GM19023 (cell line): ENCODE data around the gene SOX12.

ENCODE experiments used
- ATAC-seq: cut with Tn5 transposase; IDR thresholded peaks from one replicate; pipeline ENCODE4 v1.9.1; 2021; ENCODE audit warnings: mild to moderate bottlenecking, moderate library complexity; ENCODE audit not compliant: unreplicated experiment

Gene SOX12

GRCh38 chr20:301886-302848, 23.2 kb upstream of the SOX12 start:
- no peak for ATAC-seq

- no peak for ATAC-seq
Measured at GRCh38 chr20:305745-306144, 19.6 kb upstream of the SOX12 start.

DNA sequence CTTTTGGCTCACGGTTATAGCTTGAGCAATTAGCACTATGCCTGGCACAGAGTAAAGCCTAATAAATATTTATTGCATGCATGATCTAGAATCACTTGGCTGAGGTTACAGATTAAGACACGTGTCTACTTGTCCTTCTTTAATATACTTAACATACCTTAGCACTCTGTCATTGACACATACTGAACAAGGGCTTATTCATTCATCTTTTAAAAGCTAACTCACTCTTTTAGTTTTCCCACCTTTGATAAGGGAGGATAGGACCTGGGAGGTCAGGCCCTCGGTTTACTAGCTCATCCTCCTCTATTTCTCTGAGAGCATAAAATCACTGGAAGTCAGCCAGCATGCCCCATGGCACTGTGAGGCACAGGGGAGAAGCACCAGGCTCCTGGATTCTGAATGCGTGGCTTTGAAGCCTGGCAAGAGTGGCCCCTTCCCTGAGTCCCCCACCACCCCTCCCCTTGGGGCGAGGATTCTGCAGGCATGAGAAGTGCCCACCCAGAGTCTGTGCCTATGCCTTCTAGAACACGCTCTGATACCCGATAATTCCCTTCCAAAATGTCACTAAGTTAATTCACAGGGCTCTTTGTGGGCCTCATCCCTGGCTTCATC, 16.8 kb upstream of the SOX12 start:
- no peak for ATAC-seq

- no peak for ATAC-seq
Measured at GRCh38 chr20:309306-309840, 16.0 kb upstream of the SOX12 start.

GRCh38 chr20:309841-310644, 15.3 kb upstream of the SOX12 start:
- ATAC-seq = peak; percentile 99

DNA sequence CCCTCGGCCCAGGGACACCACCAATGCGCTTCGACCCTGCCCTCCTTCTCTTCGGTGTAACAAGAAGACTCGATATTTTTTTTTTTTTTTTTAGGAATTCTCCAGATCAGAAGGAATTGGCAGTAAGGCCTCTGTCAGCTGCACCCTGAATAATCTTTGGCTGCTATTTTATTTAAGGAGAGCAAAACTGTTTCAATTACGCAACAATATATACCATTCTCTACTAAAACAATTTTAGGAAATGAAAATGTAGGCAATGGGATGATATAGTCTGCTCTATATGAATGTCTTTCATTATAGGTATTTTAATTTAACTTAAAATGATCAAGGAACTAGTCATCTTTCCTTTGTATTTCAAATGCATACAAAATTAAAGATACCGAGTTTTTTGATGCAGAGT, 14.7 kb upstream of the SOX12 start:
- ATAC-seq = no peak

DNA sequence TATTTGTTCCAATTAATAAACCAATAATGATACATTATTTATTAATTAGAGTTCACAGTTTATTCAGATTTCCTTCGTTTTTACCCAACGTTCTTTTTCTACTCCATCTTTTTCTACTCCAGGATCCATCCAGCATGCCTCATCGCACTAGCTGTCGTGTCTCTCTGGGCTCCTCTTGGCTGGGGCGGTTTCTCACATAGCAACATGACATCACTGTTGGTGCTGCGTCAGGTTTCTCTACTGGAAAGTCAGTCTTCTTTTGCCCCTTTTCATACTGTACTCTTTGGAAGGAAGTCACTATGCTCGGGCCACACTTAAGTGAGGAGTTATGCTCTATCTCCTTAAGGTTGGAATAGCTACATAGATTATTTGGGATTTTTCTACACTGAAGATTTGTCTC, 13.7 kb upstream of the SOX12 start:
- no peak for ATAC-seq

GRCh38 chr20:312067-312466, 13.3 kb upstream of the SOX12 start:
- ATAC-seq = no peak

GRCh38 chr20:312866-313265, 12.5 kb upstream of the SOX12 start:
- no peak for ATAC-seq

DNA sequence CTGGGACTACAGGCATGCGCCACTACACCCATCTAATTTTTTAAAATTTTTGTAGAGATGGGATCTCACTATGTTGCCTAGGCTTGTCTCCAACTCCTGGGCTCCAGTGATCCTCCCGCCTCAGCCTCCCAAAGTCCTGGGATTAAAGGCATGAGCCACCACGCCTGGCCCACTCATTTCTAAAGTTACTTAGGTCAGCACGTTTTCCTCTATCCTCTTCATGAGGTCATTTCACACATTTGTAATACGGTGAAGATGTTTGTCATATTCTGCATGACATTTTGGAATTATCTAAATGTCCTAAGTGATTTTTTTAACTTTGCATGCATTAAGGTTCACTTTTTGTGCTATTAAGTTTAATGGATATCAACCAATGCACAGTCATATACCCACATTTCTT, 11.9 kb upstream of the SOX12 start:
- ATAC-seq = no peak

DNA sequence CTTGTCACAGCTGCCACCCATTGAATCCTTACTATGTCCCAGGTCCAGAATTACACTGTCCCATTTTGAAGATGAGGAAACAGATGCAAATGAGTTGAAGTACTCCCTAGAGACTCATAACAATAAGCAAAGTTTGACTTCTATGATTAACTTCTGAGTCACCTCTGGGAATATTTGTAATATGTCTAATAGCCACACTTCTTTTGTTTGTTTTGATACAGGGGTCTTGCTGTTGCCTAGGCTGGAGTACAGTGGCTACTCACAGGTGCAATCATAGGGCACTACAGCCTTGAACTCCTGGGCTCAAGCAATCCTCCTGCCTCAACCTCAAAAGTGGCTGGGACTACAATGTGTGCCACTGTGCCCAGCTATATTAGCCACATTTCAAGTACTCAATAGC, 11.4 kb upstream of the SOX12 start:
- ATAC-seq = no peak

DNA sequence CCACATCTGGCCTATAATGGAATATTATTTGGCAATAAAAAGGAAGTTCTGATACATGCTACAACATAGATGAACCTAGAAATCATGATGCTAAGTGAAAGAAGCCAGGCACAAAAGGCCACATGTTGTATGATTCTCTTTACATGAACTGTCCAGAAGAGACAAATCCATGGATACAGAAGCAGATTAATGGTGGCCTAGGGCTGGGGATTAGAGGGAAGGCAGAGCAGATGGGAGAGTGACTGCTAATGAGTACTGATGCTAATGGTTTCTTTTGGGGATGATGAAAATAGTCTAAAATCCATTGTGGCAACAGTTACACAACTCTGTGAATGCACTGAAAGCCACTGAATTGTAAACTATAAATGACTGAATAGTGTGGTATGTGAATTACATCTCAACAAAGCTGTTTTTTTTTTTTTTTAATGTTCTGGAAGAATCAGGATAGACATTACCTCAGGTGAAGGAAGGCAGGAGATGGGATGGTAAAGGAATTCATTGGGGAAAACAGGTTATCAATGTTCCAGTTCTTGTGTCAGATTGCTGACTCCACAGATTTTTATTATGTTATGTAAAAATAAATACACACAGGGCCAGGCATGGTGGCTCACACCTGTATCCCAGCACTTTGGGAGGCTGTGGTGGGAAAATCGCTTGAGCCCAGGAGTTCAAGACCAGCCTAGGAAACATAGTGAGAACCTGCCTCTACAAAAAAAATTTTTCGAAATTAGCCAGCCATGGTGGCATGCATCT, 8.9 kb upstream of the SOX12 start:
- ATAC-seq = no peak

- peak; percentile 37 for ATAC-seq
Measured at GRCh38 chr20:324177-325044, 941 bp upstream of the SOX12 start.

GRCh38 chr20:325889-326644, 715 bp downstream of the SOX12 start:
- ATAC-seq = no peak

DNA sequence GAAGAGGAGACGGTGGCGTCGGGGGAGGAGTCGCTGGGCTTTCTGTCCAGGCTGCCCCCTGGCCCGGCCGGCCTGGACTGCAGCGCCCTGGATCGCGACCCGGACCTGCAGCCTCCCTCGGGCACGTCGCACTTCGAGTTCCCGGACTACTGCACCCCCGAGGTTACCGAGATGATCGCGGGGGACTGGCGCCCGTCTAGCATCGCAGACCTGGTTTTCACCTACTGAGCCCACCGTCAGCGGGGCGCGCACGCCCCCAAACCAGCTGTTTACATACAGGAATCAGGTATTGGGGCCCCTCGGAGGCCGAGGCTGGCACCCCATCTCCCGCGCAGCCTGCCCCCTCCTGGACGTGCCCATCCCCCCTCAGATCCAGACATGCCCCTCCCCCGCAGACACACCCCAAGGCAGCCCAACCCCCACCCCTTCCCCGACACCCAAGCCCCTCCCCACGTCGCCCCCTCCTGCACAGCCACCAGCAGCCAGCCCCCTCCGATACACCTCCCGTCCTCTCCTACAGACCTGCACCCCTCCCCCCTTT, 1.4 kb downstream of the SOX12 start:
- ATAC-seq = no peak

- ATAC-seq = no peak
Measured at GRCh38 chr20:327186-328026, 2.1 kb downstream of the SOX12 start.
